GM12878 (cell line): ENCODE measurements around the gene TMEM181. TPM values are rescaled to one million over a fixed set of nuclear protein-coding genes. Genes with fewer than 3 reads are reported as not detected.

Experiments
- ATAC-seq: fragments of 200-7000 bp; cut with Tn5 transposase; 3 replicates; pipeline ENCODE4 v1.9.1; 2020; ENCODE audit warnings: mild to moderate bottlenecking, moderate library complexity
- BruUV-seq: library from RNA; stranded (reverse); fragments of 400-500 nt; replicated peaks from 2 replicates; lab custom pipeline; 2021; lab: Mats Ljungman, UMichigan
- CTCF ChIA-PET: fragments of 300-600 bp; sonication (Branson Sonifier 250); formaldehyde crosslinking; extraction: SDS; loops from one replicate; lab custom pipeline; 2021; ENCODE audit warnings: inconsistent platforms; lab: Yijun Ruan, JAX
- POLR2A ChIA-PET: fragments of 350-600 bp; formaldehyde crosslinking; extraction: SDS; loops from one replicate; lab custom pipeline; 2021; ENCODE audit warnings: inconsistent platforms; lab: Charles Lee
- RAD21 ChIA-PET: fragments of 300-600 bp; sonication (Branson Sonifier 250); formaldehyde crosslinking; loops from one replicate; lab custom pipeline; 2023; ENCODE audit warnings: antibody characterized with exemption; ENCODE audit not compliant: unreplicated experiment; lab: Charles Lee
- SMC1A ChIA-PET: fragments of 300-600 bp; sonication (Branson Sonifier 250); formaldehyde crosslinking; loops from one replicate; lab custom pipeline; 2023; ENCODE audit not compliant: unreplicated experiment, uncharacterized antibody; lab: Charles Lee
- DNase-seq: peaks from one replicate; pipeline ENCODE4 v3.0.0-alpha.2; 2011; ENCODE audit warnings: low read depth, low spot score
- FAIRE-seq: peaks from 3 replicates; lab custom pipeline; 2011; peaks lifted over from hg19 to GRCh38; lab: Jason Lieb, UNC
- H2AFZ ChIP-seq: 2 replicates; pipeline ENCODE4 v1.6.0; 2011; ENCODE audit warnings: low read depth, low read length, control low read depth; ENCODE audit not compliant: control insufficient read depth
- H3K27ac ChIP-seq: 2 replicates; pipeline ENCODE4 v1.5.1; 2011; ENCODE audit warnings: control low read depth; ENCODE audit not compliant: control insufficient read depth, insufficient read depth
- H3K27me3 ChIP-seq, 2 experiments: replicated peaks in 1 of 2; 2 replicates each; pipeline versions ENCODE4 v1.6.0 to v1.6.1; 2011; ENCODE audit warnings: low read length in 1 of 2; ENCODE audit not compliant: control insufficient read depth in 2 of 2, insufficient read depth in 2 of 2
- H3K36me3 ChIP-seq, 2 experiments: 2 replicates each; pipeline ENCODE4 v1.5.1; 2011; ENCODE audit warnings: low read length in 1 of 2; ENCODE audit not compliant: control insufficient read depth in 2 of 2, insufficient read depth in 2 of 2
- H3K4me1 ChIP-seq: 2 replicates; pipeline ENCODE4 v1.6.1; 2011; ENCODE audit warnings: mild to moderate bottlenecking, low read length, moderate library complexity, mixed read lengths; ENCODE audit not compliant: control insufficient read depth, insufficient read depth
- H3K4me2 ChIP-seq: 2 replicates; pipeline ENCODE4 v1.6.0; 2011; ENCODE audit warnings: control low read depth; ENCODE audit not compliant: control insufficient read depth, insufficient read depth
- H3K4me3 ChIP-seq: fragments of 200-600 bp; sonication (generic); 2 replicates; pipeline ENCODE4 v1.5.1; 2016
- H3K79me2 ChIP-seq: 2 replicates; pipeline ENCODE4 v1.6.0; 2011; ENCODE audit warnings: low read length; ENCODE audit not compliant: control insufficient read depth, insufficient read depth
- H3K9ac ChIP-seq: 2 replicates; pipeline ENCODE4 v1.8.0; 2011; ENCODE audit warnings: low read length, control low read depth, mixed read lengths; ENCODE audit not compliant: control insufficient read depth, insufficient read depth
- H3K9me3 ChIP-seq: replicated peaks from 3 replicates; pipeline ENCODE4 v1.5.1; 2011; ENCODE audit warnings: mild to moderate bottlenecking, low read length; ENCODE audit not compliant: control insufficient read depth, insufficient read depth
- H4K20me1 ChIP-seq: 2 replicates; pipeline ENCODE4 v1.6.0; 2011; ENCODE audit not compliant: control insufficient read depth, insufficient read depth
- BCLAF1 ChIP-seq: fragments of 450-650 bp; IDR thresholded peaks from 2 replicates; pipeline ENCODE4 v1.6.1; 2017; ENCODE audit warnings: antibody characterized with exemption, mild to moderate bottlenecking, moderate library complexity
- CTCF ChIP-seq, 3 experiments: IDR thresholded peaks in 2 of 3; conservative IDR thresholded peaks in 1 of 3; 2 replicates each; pipeline ENCODE4 v1.5.1; 2011; ENCODE audit warnings: low read depth in 3 of 3, low read length in 3 of 3, mild to moderate bottlenecking in 3 of 3, control low read depth in 2 of 3, moderate library complexity in 2 of 3, inconsistent platforms in 1 of 3, mixed read lengths in 1 of 3; ENCODE audit not compliant: control insufficient read depth in 2 of 3, insufficient read depth in 1 of 3; ENCODE audit errors: extremely low read depth in 1 of 3
- RUNX3 ChIP-seq: IDR thresholded peaks from 2 replicates; pipeline ENCODE4 v1.6.1; 2012; ENCODE audit warnings: low read length, inconsistent platforms
- SKIL ChIP-seq: fragments of 450-650 bp; IDR thresholded peaks from 2 replicates; pipeline ENCODE4 v1.6.1; 2017; ENCODE audit warnings: mild to moderate bottlenecking, low read depth, inconsistent platforms; ENCODE audit not compliant: poor library complexity, severe bottlenecking
- TCF7 ChIP-seq: IDR thresholded peaks from 2 replicates; pipeline ENCODE4 v1.6.1; 2014; ENCODE audit warnings: antibody characterized with exemption, borderline replicate concordance
- WRNIP1 ChIP-seq: IDR thresholded peaks from 2 replicates; pipeline ENCODE4 v1.6.1; 2011; ENCODE audit warnings: low read depth, low read length, improper control_type of control experiment, borderline replicate concordance
- WGBS: methylation state at CpG from one replicate; pipeline ENCODE4 v1.1.6; 2016; ENCODE audit warnings: low lambda C conversion rate; ENCODE audit not compliant: insufficient replicate concordance, insufficient coverage; ENCODE audit errors: missing lambda C conversion rate; 5-methylcytosine and 5-hydroxymethylcytosine counted together
- in situ Hi-C: fragments of 300-500 bp; cut with MboI; formaldehyde crosslinking; loops from 9 replicates; pipeline ENCODE4 v1.14.3; 2018; ENCODE audit warnings: mixed read lengths
- intact Hi-C: fragments of 100-400 bp; cut with micrococcal nuclease; formaldehyde crosslinking; loops from one replicate; pipeline ENCODE4 v1.14.2; 2022; ENCODE audit not compliant: unreplicated experiment
- polyA plus RNA-seq, 11 experiments: library from polyadenylated mRNA; depleted of rRNA in 4 of 11; unstranded in 6 of 11; stranded (reverse) in 5 of 11; fragments of >200 nt; fragmentation: Nextera tagmentation in 4 of 11; fragmentation: Illumina TruSeq in 1 of 11; extraction: Ambion mirVana in 4 of 11; extraction: Trizol in 1 of 11; gene quantifications; 1 replicate in 1 of 11; 2 replicates in 10 of 11; pipeline versions ENCODE4 v1.2.1 to v1.2.3, GENCODE V29; 2011 to 2016; ENCODE audit warnings: inconsistent platforms in 2 of 11, missing spikeins in 2 of 11, low read depth in 1 of 11
- total RNA-seq, 4 experiments: library from RNA; depleted of rRNA in 3 of 4; stranded (reverse); fragments of >200 nt in 3 of 4; fragmentation: Illumina TruSeq in 1 of 4; extraction: Trizol in 1 of 4; gene quantifications; 2 replicates each; pipeline versions ENCODE4 v1.2.1 to v1.2.3, GENCODE V29; 2013 to 2021

TMEM181 gene
- total and polyA plus RNA-seq, 10 of the 15 experiments (the other 5 are each of a cell fraction or from before 2014, with no cell fraction given), result 1.5 to 7.9 (median 5.2) TPM

- POLR2A ChIA-PET, result no interaction called here
These were observed 26.8 kb downstream of the TMEM181 start for GRCh38 chr6:158586652-158587051.

More at GRCh38 chr6:158586652-158587051, 26.8 kb downstream of the TMEM181 start:
- Histone ChIP-seq H3K36me3 (peaks cover 18 to 21% of the 10 kb centered on the region in 2 experiments), H3K4me1 (no peaks in the 10 kb centered on the region)
- RAD21 ChIA-PET, result no interaction called here
- TF ChIP-seq BCLAF1, result no peak
- TF ChIP-seq SKIL, result no peak
- TF ChIP-seq RUNX3, result no peak
- no peak for TF ChIP-seq CTCF (IDR thresholded peaks at IDR 0.05 in 2 of 3, conservative IDR thresholded peaks at IDR 0.05 in 1 of 3; ENCODE audit: control insufficient read depth in 2 of 3, extremely low read depth in 1 of 3, insufficient read depth in 1 of 3, low read depth in 3 of 3, low read length in 3 of 3)
- TF ChIP-seq WRNIP1, result no peak
- no peak for TF ChIP-seq TCF7
- TF ChIP-seq, all 136 proteins: peak for 0
- WGBS, result 96% methylated on average over 8 of the region's 8 CpGs
- no TSS peak for BruUV-seq
- H3K9ac ChIP-seq, result no peak overlapping the region
- SMC1A ChIA-PET, result no interaction called here
- no peak overlapping the region for H3K4me3 ChIP-seq
- H3K4me2 ChIP-seq, result no peak overlapping the region
- H3K27ac ChIP-seq, result no peak overlapping the region
- FAIRE-seq (no peak), ATAC-seq (no peak), DNase-seq (no peak)
- H3K79me2 ChIP-seq, result no peaks in the 10 kb centered on the region
- intact Hi-C loops, result no loop called here
- in situ Hi-C loops, result no loop called here
- H4K20me1 ChIP-seq, result no peaks in the 10 kb centered on the region
- no peaks in the 10 kb centered on the region for H3K27me3 ChIP-seq
- CTCF ChIA-PET, result no interaction called here
- no peak overlapping the region for H2AFZ ChIP-seq
- H3K9me3 ChIP-seq, result no peaks in the 10 kb centered on the region
